Mucosa of descending colon (tissue), 3 donors: ENCODE results near the gene TAS2R8. TPM values are rescaled to one million over a fixed set of nuclear protein-coding genes. Genes with fewer than 3 reads are reported as not detected.

Experiments used
- ATAC-seq: fragments of 200-7000 bp; cut with Tn5 transposase; one replicate; pipeline ENCODE4 v1.9.1; 2020; ENCODE audit warnings: mild to moderate bottlenecking, moderate library complexity
- DNase-seq, 3 donors: peaks; one replicate each; pipeline ENCODE4 v3.0.0-alpha.2; 2020
- H3K36me3 ChIP-seq: fragments of 200-600 bp; one replicate; pipeline ENCODE4 v1.8.0; 2021; ENCODE audit warnings: low read depth, mild to moderate bottlenecking
- H3K4me1 ChIP-seq: fragments of 200-600 bp; one replicate; pipeline ENCODE4 v1.8.0; 2021; ENCODE audit warnings: low read depth, mild to moderate bottlenecking
- H3K4me3 ChIP-seq: fragments of 200-600 bp; one replicate; pipeline ENCODE4 v1.8.0; 2021; ENCODE audit warnings: mild to moderate bottlenecking
- H3K9me3 ChIP-seq: fragments of 200-600 bp; one replicate; pipeline ENCODE4 v1.8.0; 2021; ENCODE audit warnings: mild to moderate bottlenecking
- intact Hi-C, 2 donors: fragments of 100-400 bp; cut with DNase I in 1 of 2; cut with micrococcal nuclease in 1 of 2; formaldehyde crosslinking; loops; one replicate each; pipeline versions ENCODE4 v1.11.0 to v1.11.1; 2022; cut with DNase I, micrococcal nuclease
- total RNA-seq, 3 donors: library from RNA; stranded (reverse); fragmentation: NEBNext Ultra II Directional in 2 of 3; extraction: Animal tissue kit (Norgen Biotek cat#: 25700) in 2 of 3; gene quantifications; one replicate each; pipeline versions ENCODE4 v1.2.1 to v1.2.4, GENCODE V29; 2021 to 2023
- TF ChIP-seq, protein P1 (sequence below): fragments of 200-600 bp; IDR thresholded peaks from one replicate; pipeline ENCODE4 v1.8.0; 2022; ENCODE audit warnings: antibody characterized with exemption, mild to moderate bottlenecking
- donor health status: DM: no; HTN: no; CAD: no; lungs with moderate emphysema.
- donor health status: DM: no; HTN: no; CAD: no.
- donor health status: DM: no; HTN: yes; CAD: no.

TAS2R8 gene
- total RNA-seq, 3 donors from 2014 or later = not detected

DNA sequence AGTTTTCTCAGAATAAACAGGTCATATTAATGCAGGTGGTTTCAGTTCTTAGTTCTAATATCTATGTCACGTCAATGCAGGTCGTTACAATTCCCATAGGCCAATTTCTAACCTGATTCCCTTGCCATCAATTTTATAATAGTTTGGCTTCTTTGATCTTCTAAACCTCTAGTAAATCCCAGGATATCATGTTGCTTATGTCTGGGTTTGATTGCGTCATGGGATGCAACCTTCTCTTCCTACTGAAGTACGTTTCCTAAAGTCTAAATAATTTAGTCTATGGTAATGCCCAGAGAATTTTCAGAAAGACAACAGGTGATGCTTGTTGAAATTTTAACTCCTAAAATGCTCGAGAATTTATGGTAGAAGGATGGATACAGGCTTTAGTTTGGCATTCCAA lies 23.8 kb downstream of the TAS2R8 start:
- Histone ChIP-seq H3K4me3 (no peak overlapping the region), H3K36me3 (no peaks in the 10 kb centered on the region), H3K4me1 (no peaks in the 10 kb centered on the region), H3K9me3 (no peaks in the 10 kb centered on the region)
- intact Hi-C loops = no loop called here
- no peak for DNase-seq
- TF ChIP-seq, protein P1, sequence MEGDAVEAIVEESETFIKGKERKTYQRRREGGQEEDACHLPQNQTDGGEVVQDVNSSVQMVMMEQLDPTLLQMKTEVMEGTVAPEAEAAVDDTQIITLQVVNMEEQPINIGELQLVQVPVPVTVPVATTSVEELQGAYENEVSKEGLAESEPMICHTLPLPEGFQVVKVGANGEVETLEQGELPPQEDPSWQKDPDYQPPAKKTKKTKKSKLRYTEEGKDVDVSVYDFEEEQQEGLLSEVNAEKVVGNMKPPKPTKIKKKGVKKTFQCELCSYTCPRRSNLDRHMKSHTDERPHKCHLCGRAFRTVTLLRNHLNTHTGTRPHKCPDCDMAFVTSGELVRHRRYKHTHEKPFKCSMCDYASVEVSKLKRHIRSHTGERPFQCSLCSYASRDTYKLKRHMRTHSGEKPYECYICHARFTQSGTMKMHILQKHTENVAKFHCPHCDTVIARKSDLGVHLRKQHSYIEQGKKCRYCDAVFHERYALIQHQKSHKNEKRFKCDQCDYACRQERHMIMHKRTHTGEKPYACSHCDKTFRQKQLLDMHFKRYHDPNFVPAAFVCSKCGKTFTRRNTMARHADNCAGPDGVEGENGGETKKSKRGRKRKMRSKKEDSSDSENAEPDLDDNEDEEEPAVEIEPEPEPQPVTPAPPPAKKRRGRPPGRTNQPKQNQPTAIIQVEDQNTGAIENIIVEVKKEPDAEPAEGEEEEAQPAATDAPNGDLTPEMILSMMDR = no peak
- ATAC-seq = no peak

DNA sequence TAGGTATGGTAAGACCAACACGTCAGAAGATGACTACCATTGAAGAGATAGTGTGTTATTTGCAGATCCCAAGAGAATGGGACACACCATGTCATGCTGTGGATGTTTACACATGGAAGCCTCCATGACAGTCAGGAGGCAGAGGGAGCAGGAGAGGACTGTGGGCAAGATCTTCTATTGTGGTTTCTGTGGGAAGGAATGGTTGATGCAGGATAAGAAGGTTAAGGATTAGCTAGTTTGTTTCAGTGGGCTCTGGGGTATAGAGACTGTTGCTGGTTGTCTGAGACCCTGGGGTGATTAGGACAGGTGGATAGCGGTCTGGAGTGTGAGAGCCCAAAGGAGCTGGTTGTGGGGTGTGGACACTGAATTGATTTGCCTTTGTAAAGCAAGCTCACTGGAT lies 28.0 kb downstream of the TAS2R8 start:
- no peak overlapping the region for H3K4me3 ChIP-seq
- DNase-seq = no peak
- no peaks in the 10 kb centered on the region for H3K9me3 ChIP-seq
- TF ChIP-seq, protein P1 = no peak
- no peaks in the 10 kb centered on the region for H3K36me3 ChIP-seq
- intact Hi-C loops = loop anchor here (10.0 kb wide), 3 partner anchors 416 to 706 kb away; no protein-coding TSS in a partner anchor
- ATAC-seq = no peak
- H3K4me1 ChIP-seq = no peaks in the 10 kb centered on the region

DNA sequence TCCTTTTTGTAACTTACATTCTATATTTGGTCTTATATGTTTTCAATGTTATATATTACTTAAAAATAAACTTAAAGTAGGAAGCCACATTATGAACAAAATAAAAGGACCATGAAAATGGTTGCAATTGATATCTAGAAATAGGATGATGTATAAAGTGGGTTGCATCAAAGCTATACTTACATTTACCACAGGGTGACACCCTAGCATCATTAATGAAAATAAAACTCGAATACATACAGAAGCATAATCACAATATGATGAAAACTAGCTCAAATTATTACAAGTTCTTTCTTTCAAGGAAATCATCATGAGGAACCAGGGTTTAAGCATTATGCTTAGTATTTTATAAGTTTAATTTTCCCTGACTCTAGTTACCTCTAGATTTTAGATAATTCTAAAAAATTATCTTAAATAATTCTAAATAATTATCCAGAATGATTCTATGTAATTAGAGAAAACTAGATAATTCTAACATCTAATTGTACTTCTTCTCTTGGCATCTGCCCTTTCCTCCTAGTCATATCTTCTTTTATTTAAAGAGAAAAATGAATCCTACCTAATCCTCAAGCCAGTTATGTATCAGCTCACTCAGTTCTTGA lies 35.9 kb downstream of the TAS2R8 start:
- TF ChIP-seq, protein P1 = no peak
- intact Hi-C loops = loop anchor here (5.0 to 10.0 kb wide), 4 partner anchors 424 to 714 kb away; no protein-coding TSS in a partner anchor
- H3K4me1 ChIP-seq = no peaks in the 10 kb centered on the region
- H3K4me3 ChIP-seq = no peak overlapping the region
- DNase-seq (no peak), ATAC-seq (no peak)
- H3K36me3 ChIP-seq = no peaks in the 10 kb centered on the region
- no peaks in the 10 kb centered on the region for H3K9me3 ChIP-seq

DNA sequence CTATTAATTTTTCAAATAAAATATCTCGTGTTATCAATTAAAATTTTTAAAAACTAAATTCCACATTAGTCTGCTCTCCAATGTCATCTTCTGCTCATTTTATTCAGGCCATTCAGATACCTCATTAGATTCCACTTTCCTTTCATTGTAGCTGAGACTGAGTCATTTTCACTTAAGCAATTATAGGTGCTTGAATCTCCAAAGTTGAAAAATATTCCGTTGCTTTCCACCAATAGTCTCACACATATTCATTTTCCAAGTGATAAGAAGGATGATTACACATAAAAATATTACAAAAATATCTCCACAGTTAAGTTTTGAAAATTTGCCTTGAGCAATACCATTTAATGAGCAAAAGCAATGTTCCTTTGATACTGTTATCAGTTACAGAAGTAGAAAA lies 47.4 kb downstream of the TAS2R8 start:
- H3K4me3 ChIP-seq = no peak overlapping the region
- no peaks in the 10 kb centered on the region for H3K36me3 ChIP-seq
- DNase-seq (no peak), ATAC-seq (no peak)
- intact Hi-C loops = no loop called here
- peaks cover 16% of the 10 kb centered on the region for H3K9me3 ChIP-seq
- TF ChIP-seq, protein P1 = no peak
- H3K4me1 ChIP-seq = no peaks in the 10 kb centered on the region

DNA sequence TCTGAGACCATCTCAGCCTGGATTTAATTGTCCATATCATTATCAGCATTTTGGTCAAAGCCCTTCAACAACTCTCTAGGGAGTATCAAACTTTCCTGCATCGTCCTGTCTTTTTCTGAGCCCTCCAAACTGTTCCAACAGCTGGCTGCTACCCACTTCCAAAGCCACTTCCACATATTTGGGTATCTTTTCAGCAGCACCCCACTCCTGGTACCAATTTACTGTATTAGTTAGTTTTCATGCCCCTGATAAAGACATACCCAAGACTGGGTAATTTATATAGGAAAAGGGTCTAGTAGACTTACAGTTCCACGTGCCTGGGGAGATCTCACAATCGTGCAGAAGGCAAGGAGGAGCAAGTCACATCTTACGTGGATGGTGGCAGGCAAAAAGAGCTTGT lies 50.9 kb downstream of the TAS2R8 start:
- no peak overlapping the region for H3K4me3 ChIP-seq
- DNase-seq (no peak), ATAC-seq (no peak)
- intact Hi-C loops = no loop called here
- TF ChIP-seq, protein P1 = no peak
- no peaks in the 10 kb centered on the region for H3K4me1 ChIP-seq
- no peaks in the 10 kb centered on the region for H3K36me3 ChIP-seq
- peaks cover 16% of the 10 kb centered on the region for H3K9me3 ChIP-seq

Other genes with a start within 250 kb of the TAS2R8 start
- gene MAGOHB, start 193.7 kb downstream of the TAS2R8 start, total RNA-seq = 10 to 100 TPM in 2 of 3 donors, 1 to 10 TPM in 1; 9.6 to 14.7 (median 13.7) TPM
- gene STYK1, start 133.2 kb downstream of the TAS2R8 start, total RNA-seq = 10 to 100 TPM; 19.9 to 37.6 (median 28.0) TPM
- 100 to 1,000 TPM; 120 to 373 (median 193) TPM for gene YBX3, start 84.0 kb downstream of the TAS2R8 start, total RNA-seq
- gene TAS2R7, start 4.7 kb downstream of the TAS2R8 start, total RNA-seq = not detected
- gene TAS2R9, start 2.9 kb upstream of the TAS2R8 start, total RNA-seq = not detected
- under 1 TPM in 2 of 3 donors, not detected in 1; 0.39 to 0.87 TPM for gene TAS2R10, start 19.1 kb upstream of the TAS2R8 start, total RNA-seq
- gene PRR4, start 42.2 kb upstream of the TAS2R8 start, total RNA-seq = 1 to 10 TPM in 1 of 3 donors, under 1 TPM in 2; 0.60 to 3.4 (median 0.79) TPM
- 10 to 100 TPM; 14.2 to 24.0 (median 15.4) TPM for gene PRH1, start 77.0 kb upstream of the TAS2R8 start, total RNA-seq
- gene TAS2R13, start 102.3 kb upstream of the TAS2R8 start, total RNA-seq = 1 to 10 TPM; 1.1 to 3.2 (median 1.3) TPM
- under 1 TPM in 1 of 3 donors, not detected in 2; 0.73 TPM for gene PRH2, start 122.0 kb upstream of the TAS2R8 start, total RNA-seq
- 1 to 10 TPM; 1.7 to 5.4 (median 2.6) TPM for gene TAS2R14, start 132.0 kb upstream of the TAS2R8 start, total RNA-seq
- gene TAS2R50, start 179.6 kb upstream of the TAS2R8 start, total RNA-seq = 1 to 10 TPM in 2 of 3 donors, under 1 TPM in 1; 0.92 to 3.7 (median 1.5) TPM
- gene TAS2R20, start 191.0 kb upstream of the TAS2R8 start, total RNA-seq = 1 to 10 TPM; 1.6 to 3.9 (median 1.7) TPM
- gene TAS2R19, start 215.3 kb upstream of the TAS2R8 start, total RNA-seq = 1 to 10 TPM; 2.1 to 6.8 (median 2.3) TPM
- gene TAS2R31, start 224.1 kb upstream of the TAS2R8 start, total RNA-seq = 1 to 10 TPM; 2.6 to 8.1 (median 3.5) TPM